Smooth muscle cell (in vitro differentiated cells): Measurements from ENCODE around the gene SYT17. TPM values are rescaled to one million over a fixed set of nuclear protein-coding genes. Genes with fewer than 3 reads are reported as not detected.

Source experiments
- DNase-seq: peaks from one replicate; lab custom pipeline; 2025; ENCODE audit not compliant: unreplicated experiment; lab: John Stamatoyannopoulos, UW
- H2AFZ ChIP-seq: fragments of 200-600 bp; sonication (generic); 2 replicates; pipeline ENCODE4 v1.6.0; 2016; ENCODE audit warnings: antibody characterized with exemption, low read depth, mild to moderate bottlenecking
- H3F3A ChIP-seq: fragments of 200-600 bp; sonication (generic); 2 replicates; pipeline ENCODE4 v1.6.0; 2017; ENCODE audit warnings: antibody characterized with exemption, low read depth
- H3K27ac ChIP-seq: fragments of 200-600 bp; sonication (generic); 2 replicates; pipeline ENCODE4 v1.5.1; 2016; ENCODE audit warnings: low read depth, mild to moderate bottlenecking
- H3K27me3 ChIP-seq: fragments of 200-600 bp; sonication (generic); 2 replicates; pipeline ENCODE4 v1.6.1; 2016; ENCODE audit warnings: low read depth, mild to moderate bottlenecking
- H3K36me3 ChIP-seq: fragments of 200-600 bp; sonication (generic); 2 replicates; pipeline ENCODE4 v1.5.1; 2016; ENCODE audit warnings: low read depth
- H3K4me1 ChIP-seq: fragments of 200-600 bp; sonication (generic); 2 replicates; pipeline ENCODE4 v1.5.1; 2016; ENCODE audit warnings: low read depth
- H3K4me2 ChIP-seq: fragments of 200-600 bp; sonication (generic); 2 replicates; pipeline ENCODE4 v1.6.0; 2016; ENCODE audit warnings: mild to moderate bottlenecking
- H3K4me3 ChIP-seq: fragments of 200-600 bp; sonication (generic); 2 replicates; pipeline ENCODE4 v1.5.1; 2016; ENCODE audit warnings: mild to moderate bottlenecking
- H3K79me2 ChIP-seq: fragments of 200-600 bp; sonication (generic); 2 replicates; pipeline ENCODE4 v1.6.0; 2016; ENCODE audit warnings: low read depth, mild to moderate bottlenecking
- H3K9ac ChIP-seq: fragments of 200-600 bp; sonication (generic); 2 replicates; pipeline ENCODE4 v1.6.0; 2016; ENCODE audit warnings: low read depth
- H3K9me3 ChIP-seq: fragments of 200-600 bp; sonication (generic); replicated peaks from 2 replicates; pipeline ENCODE4 v1.5.1; 2016; ENCODE audit warnings: low read depth
- H4K20me1 ChIP-seq: fragments of 200-600 bp; sonication (generic); 2 replicates; pipeline ENCODE4 v1.6.0; 2016; ENCODE audit warnings: low read depth
- WGBS: methylation state at CpG from one replicate; pipeline ENCODE4 v1.1.7; 2016; ENCODE audit warnings: low lambda C conversion rate; 5-methylcytosine and 5-hydroxymethylcytosine counted together
- polyA plus RNA-seq: library from polyadenylated mRNA; unstranded; fragments of >200 nt; fragmentation: Nextera tagmentation; extraction: Ambion mirVana; gene quantifications from 2 replicates; pipeline ENCODE4 v1.2.1, GENCODE V29; 2016
- total RNA-seq: library from RNA; depleted of rRNA; stranded (reverse); fragments of >200 nt; gene quantifications from 2 replicates; pipeline ENCODE4 v1.2.3, GENCODE V29; 2014
- TF ChIP-seq, protein P1 (sequence below): fragments of 200-600 bp; sonication (generic); IDR thresholded peaks from 2 replicates; pipeline ENCODE4 v1.5.1; 2017; ENCODE audit warnings: borderline replicate concordance, mild to moderate bottlenecking, antibody characterized with exemption; ENCODE audit not compliant: insufficient read depth, poor library complexity, severe bottlenecking

Gene SYT17
- total and polyA plus RNA-seq, 2 experiments from 2014 or later, result 2.0 to 3.9 TPM

DNA sequence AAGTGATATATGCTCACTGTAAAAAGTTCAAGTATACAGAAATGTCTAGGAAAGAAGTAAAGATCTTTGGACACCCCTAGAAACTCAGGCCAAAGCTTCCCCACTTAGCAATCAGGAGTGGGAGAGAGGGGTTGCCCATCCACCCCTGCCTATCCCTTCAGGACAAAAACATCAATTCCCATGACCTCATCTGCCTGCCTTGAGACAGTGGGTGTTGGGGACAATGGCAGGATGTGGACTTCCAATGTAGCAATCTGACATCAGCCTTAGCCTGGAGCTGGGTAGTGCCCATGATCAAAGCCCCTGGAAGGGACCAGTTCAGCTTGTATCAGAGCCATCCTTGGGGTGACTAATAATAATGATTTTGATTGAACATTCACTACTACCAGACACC, 36.2 kb upstream of the SYT17 start:
- peak overlapping the region; percentile 79 for H3K4me2 ChIP-seq
- no peaks in the 10 kb centered on the region for H4K20me1 ChIP-seq
- H3K27ac ChIP-seq, result peak overlapping the region; percentile 95
- no peaks in the 10 kb centered on the region for H3K27me3 ChIP-seq
- H3K9ac ChIP-seq, result peak overlapping the region; percentile 77
- no peaks in the 10 kb centered on the region for H3K79me2 ChIP-seq
- no peak overlapping the region for H2AFZ ChIP-seq
- DNase-seq, result no peak
- no peaks in the 10 kb centered on the region for H3K9me3 ChIP-seq
- H3K36me3 ChIP-seq, result no peaks in the 10 kb centered on the region
- H3K4me3 ChIP-seq, result no peak overlapping the region
- peaks cover 7% of the 10 kb centered on the region for H3K4me1 ChIP-seq
- TF ChIP-seq, protein P1, sequence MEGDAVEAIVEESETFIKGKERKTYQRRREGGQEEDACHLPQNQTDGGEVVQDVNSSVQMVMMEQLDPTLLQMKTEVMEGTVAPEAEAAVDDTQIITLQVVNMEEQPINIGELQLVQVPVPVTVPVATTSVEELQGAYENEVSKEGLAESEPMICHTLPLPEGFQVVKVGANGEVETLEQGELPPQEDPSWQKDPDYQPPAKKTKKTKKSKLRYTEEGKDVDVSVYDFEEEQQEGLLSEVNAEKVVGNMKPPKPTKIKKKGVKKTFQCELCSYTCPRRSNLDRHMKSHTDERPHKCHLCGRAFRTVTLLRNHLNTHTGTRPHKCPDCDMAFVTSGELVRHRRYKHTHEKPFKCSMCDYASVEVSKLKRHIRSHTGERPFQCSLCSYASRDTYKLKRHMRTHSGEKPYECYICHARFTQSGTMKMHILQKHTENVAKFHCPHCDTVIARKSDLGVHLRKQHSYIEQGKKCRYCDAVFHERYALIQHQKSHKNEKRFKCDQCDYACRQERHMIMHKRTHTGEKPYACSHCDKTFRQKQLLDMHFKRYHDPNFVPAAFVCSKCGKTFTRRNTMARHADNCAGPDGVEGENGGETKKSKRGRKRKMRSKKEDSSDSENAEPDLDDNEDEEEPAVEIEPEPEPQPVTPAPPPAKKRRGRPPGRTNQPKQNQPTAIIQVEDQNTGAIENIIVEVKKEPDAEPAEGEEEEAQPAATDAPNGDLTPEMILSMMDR, result no peak
- peaks cover 46% of the 10 kb centered on the region for H3F3A ChIP-seq

DNA sequence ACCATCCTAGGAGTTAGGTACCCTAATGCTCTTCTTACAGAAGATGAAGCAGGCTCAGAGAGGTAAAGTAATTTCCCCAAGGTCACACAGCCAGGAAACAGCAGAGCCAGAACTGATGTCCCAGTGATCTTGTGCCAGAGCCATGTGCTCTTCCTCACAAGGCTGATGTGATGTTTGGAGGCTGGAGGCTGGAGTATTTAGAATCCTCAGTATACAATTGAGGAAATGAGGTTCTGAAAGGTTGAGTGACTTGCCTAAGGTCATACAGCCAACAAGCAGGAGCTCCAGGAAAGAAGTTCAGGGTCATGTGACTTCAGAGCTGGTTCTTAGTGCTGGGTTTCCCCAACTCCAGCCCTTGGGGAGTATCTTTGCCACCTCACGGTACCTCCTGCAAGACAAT, 35.8 kb upstream of the SYT17 start:
- H2AFZ ChIP-seq, result no peak overlapping the region
- DNase-seq, result no peak
- H3F3A ChIP-seq, result peaks cover 42% of the 10 kb centered on the region
- H3K4me1 ChIP-seq, result peaks cover 7% of the 10 kb centered on the region
- no peak overlapping the region for H3K4me3 ChIP-seq
- no peaks in the 10 kb centered on the region for H4K20me1 ChIP-seq
- peak overlapping the region; percentile 77 for H3K9ac ChIP-seq
- peak overlapping the region; percentile 95 for H3K27ac ChIP-seq
- H3K79me2 ChIP-seq, result no peaks in the 10 kb centered on the region
- TF ChIP-seq, protein P1, result no peak
- H3K36me3 ChIP-seq, result no peaks in the 10 kb centered on the region
- H3K27me3 ChIP-seq, result no peaks in the 10 kb centered on the region
- 93% methylated on average over 1 of the region's 1 CpG for WGBS
- H3K9me3 ChIP-seq, result no peaks in the 10 kb centered on the region
- peak overlapping the region; percentile 31 for H3K4me2 ChIP-seq

DNA sequence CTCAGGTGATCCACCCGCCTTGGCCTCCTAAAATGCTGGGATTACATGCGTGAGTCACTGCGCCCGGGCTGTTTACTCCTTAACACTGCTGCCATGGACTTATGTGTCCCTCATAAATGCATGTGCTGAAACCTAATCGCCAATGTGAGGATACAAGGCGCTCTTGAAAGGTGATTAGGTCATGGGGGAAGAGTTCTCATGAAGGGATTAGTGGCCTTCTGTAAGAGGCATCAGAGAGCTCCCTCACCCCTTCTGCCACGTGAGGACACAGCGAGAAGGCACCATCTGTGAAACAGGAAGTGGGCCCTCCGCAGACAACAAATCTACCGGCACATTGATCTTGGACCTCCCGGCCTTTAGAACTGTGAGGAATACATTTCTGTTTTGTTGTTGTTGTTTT, 35.1 kb upstream of the SYT17 start:
- Histone ChIP-seq H4K20me1 (no peaks in the 10 kb centered on the region), H3K4me1 (peaks cover 7% of the 10 kb centered on the region), H3K36me3 (no peaks in the 10 kb centered on the region), H3K27me3 (no peaks in the 10 kb centered on the region), H3K79me2 (no peaks in the 10 kb centered on the region), H3K4me2 (no peak overlapping the region), H3K9ac (no peak overlapping the region), H3K27ac (peak overlapping the region; percentile 95), H3K4me3 (no peak overlapping the region), H3K9me3 (no peaks in the 10 kb centered on the region), H3F3A (peaks cover 38% of the 10 kb centered on the region), H2AFZ (no peak overlapping the region)
- TF ChIP-seq, protein P1, result no peak
- no peak for DNase-seq
- WGBS, result 59% methylated on average over 11 of the region's 11 CpGs

DNA sequence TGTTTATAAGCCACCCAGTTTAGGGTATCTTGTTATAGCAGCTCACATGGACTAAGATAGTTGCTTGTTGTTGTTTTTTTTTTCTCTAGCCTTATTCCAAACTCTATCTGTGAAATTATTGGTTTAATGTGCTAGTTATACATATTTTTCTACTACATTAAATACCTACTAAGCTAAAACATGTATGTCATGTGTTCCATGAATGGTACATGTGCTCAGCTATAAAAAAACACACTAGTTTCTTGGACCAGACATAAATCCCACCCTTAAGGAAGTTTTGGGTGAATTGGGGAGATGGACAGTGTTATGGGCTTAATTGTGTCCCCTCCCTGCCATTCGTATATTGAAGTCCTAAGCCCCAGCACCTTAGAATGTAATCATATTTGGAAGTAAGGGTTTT, 34.4 kb upstream of the SYT17 start:
- WGBS, result 100% methylated on average over 1 of the region's 1 CpG
- H3K9me3 ChIP-seq, result no peaks in the 10 kb centered on the region
- no peak overlapping the region for H3K27ac ChIP-seq
- no peak overlapping the region for H3K4me3 ChIP-seq
- H4K20me1 ChIP-seq, result no peaks in the 10 kb centered on the region
- no peak overlapping the region for H3K9ac ChIP-seq
- no peaks in the 10 kb centered on the region for H3K79me2 ChIP-seq
- H3K4me1 ChIP-seq, result peaks cover 7% of the 10 kb centered on the region
- no peaks in the 10 kb centered on the region for H3K36me3 ChIP-seq
- H2AFZ ChIP-seq, result no peak overlapping the region
- DNase-seq, result no peak
- TF ChIP-seq, protein P1, result no peak
- no peaks in the 10 kb centered on the region for H3K27me3 ChIP-seq
- H3K4me2 ChIP-seq, result no peak overlapping the region
- peaks cover 38% of the 10 kb centered on the region for H3F3A ChIP-seq
